Liver (tissue), 9 donors: ENCODE data around the gene ZDHHC8. TPM values are rescaled to one million over a fixed set of nuclear protein-coding genes. Genes with fewer than 3 reads are reported as not detected.

ENCODE experiments used
- DNase-seq: peaks from one replicate; pipeline ENCODE4 v3.0.0-alpha.2; 2017; ENCODE audit warnings: low spot score
- H3K27ac ChIP-seq, 2 donors: one replicate each; pipeline ENCODE4 v1.7.0; 2013; ENCODE audit warnings: inconsistent platforms in 2 of 2, low read length in 2 of 2, control low read depth in 1 of 2, low read depth in 1 of 2, mild to moderate bottlenecking in 1 of 2
- H3K27me3 ChIP-seq, 4 donors: one replicate each; pipeline versions ENCODE4 v1.6.1 to v1.7.0; 2013; ENCODE audit warnings: low read length in 3 of 4, inconsistent platforms in 1 of 4, mild to moderate bottlenecking in 1 of 4, moderate library complexity in 1 of 4; ENCODE audit not compliant: control insufficient read depth in 4 of 4, insufficient read depth in 4 of 4
- H3K36me3 ChIP-seq, 4 donors: one replicate each; pipeline versions ENCODE4 v1.6.1 to v1.7.0; 2013; ENCODE audit warnings: low read length in 3 of 4, mild to moderate bottlenecking in 3 of 4, low read depth in 1 of 4, moderate library complexity in 1 of 4; ENCODE audit not compliant: control insufficient read depth in 4 of 4, insufficient read depth in 3 of 4
- H3K4me1 ChIP-seq, 4 donors: one replicate each; pipeline versions ENCODE4 v1.6.1 to v1.7.0; 2013; ENCODE audit warnings: low read length in 3 of 4, mild to moderate bottlenecking in 3 of 4, moderate library complexity in 1 of 4; ENCODE audit not compliant: control insufficient read depth in 4 of 4, insufficient read depth in 4 of 4
- H3K4me3 ChIP-seq, 3 donors: one replicate each; pipeline versions ENCODE4 v1.6.1 to v1.7.0; 2013; ENCODE audit warnings: low read length in 3 of 3, control low read depth in 1 of 3, low read depth in 1 of 3, mild to moderate bottlenecking in 1 of 3
- H3K9ac ChIP-seq, 2 donors: one replicate each; pipeline ENCODE4 v1.7.0; 2013; ENCODE audit warnings: low read length in 2 of 2, mild to moderate bottlenecking in 2 of 2, moderate library complexity in 2 of 2, control low read depth in 1 of 2, low read depth in 1 of 2
- H3K9me3 ChIP-seq, 4 donors: one replicate each; pipeline versions ENCODE4 v1.6.1 to v1.7.0; 2013; ENCODE audit warnings: low read length in 3 of 4; ENCODE audit not compliant: control insufficient read depth in 4 of 4
- CTCF ChIP-seq: fragments of 150-350 bp; IDR thresholded peaks from 2 replicates; pipeline ENCODE4 v1.5.1; 2017; ENCODE audit warnings: improper control_type of control experiment, low read depth, low read length; ENCODE audit not compliant: missing input control
- EGR1 ChIP-seq, 2 donors: IDR thresholded peaks; 2 replicates each; pipeline ENCODE4 v1.6.1; 2016 to 2018; ENCODE audit warnings: antibody characterized with exemption in 2 of 2, low read depth in 2 of 2
- FOXA1 ChIP-seq: IDR thresholded peaks from 2 replicates; pipeline ENCODE4 v1.6.1; 2016; ENCODE audit warnings: antibody characterized with exemption
- FOXA2 ChIP-seq: IDR thresholded peaks from 2 replicates; pipeline ENCODE4 v1.6.1; 2016; ENCODE audit warnings: antibody characterized with exemption
- HNF4G ChIP-seq: IDR thresholded peaks from 2 replicates; pipeline ENCODE4 v1.6.1; 2016; ENCODE audit warnings: antibody characterized with exemption
- NR2F2 ChIP-seq: IDR thresholded peaks from 2 replicates; pipeline ENCODE4 v1.6.1; 2016; ENCODE audit warnings: antibody characterized with exemption
- RAD21 ChIP-seq, 2 donors: IDR thresholded peaks; 2 replicates each; pipeline ENCODE4 v1.6.1; 2016; ENCODE audit warnings: antibody characterized with exemption in 2 of 2, mild to moderate bottlenecking in 2 of 2
- REST ChIP-seq: IDR thresholded peaks from 2 replicates; pipeline ENCODE4 v1.6.1; 2016; ENCODE audit warnings: antibody characterized with exemption, mild to moderate bottlenecking
- RXRA ChIP-seq, 2 donors: IDR thresholded peaks; 2 replicates each; pipeline ENCODE4 v1.6.1; 2017 to 2018; ENCODE audit warnings: antibody characterized with exemption in 2 of 2, mild to moderate bottlenecking in 1 of 2
- YY1 ChIP-seq: IDR thresholded peaks from 2 replicates; pipeline ENCODE4 v1.6.1; 2016; ENCODE audit warnings: antibody characterized with exemption, mild to moderate bottlenecking
- WGBS: extraction: QIAGEN DNeasy Blood & Tissue Kit; methylation state at CpG from one replicate; pipeline ENCODE4 v1.1.7; 2013; 5-methylcytosine and 5-hydroxymethylcytosine counted together
- polyA plus RNA-seq, 2 donors: library from polyadenylated mRNA; stranded (reverse) in 1 of 2; unstranded in 1 of 2; fragments of 200-250 nt in 1 of 2; fragments of >200 nt in 1 of 2; fragmentation: Nextera tagmentation in 1 of 2; extraction: Ambion mirVana in 1 of 2; gene quantifications; one replicate each; pipeline versions ENCODE4 v1.2.1 to v1.2.3, GENCODE V29; 2013 to 2015
- total RNA-seq, 2 donors: library from RNA; depleted of rRNA; stranded (reverse); fragments of >200 nt; gene quantifications; one replicate each; pipeline ENCODE4 v1.2.3, GENCODE V29; 2014
- donor health status: healthy.
- donor health status: healthy.
- donor health status: healthy.
- donor health status: healthy.
- donor health status: healthy.

Gene ZDHHC8
- total and polyA plus RNA-seq, 4 donors: 2.9 to 11.8 (median 6.8) TPM

- Histone ChIP-seq H3K4me1 (peaks cover 4 to 28% (median 13%) of the 10 kb centered on the region in 4 donors), H3K4me3 (no peak overlapping the region), H3K27ac (no peak overlapping the region), H3K36me3 (no peaks in the 10 kb centered on the region), H3K27me3 (no peaks in the 10 kb centered on the region), H3K9me3 (no peaks in the 10 kb centered on the region), H3K9ac (no peak overlapping the region)
- no peak for TF ChIP-seq REST
- no peak for DNase-seq
- WGBS: 93% methylated on average over 18 of the region's 18 CpGs
Observed at GRCh38 chr22:20181884-20182236, 50.3 kb downstream of the ZDHHC8 start.

DNA sequence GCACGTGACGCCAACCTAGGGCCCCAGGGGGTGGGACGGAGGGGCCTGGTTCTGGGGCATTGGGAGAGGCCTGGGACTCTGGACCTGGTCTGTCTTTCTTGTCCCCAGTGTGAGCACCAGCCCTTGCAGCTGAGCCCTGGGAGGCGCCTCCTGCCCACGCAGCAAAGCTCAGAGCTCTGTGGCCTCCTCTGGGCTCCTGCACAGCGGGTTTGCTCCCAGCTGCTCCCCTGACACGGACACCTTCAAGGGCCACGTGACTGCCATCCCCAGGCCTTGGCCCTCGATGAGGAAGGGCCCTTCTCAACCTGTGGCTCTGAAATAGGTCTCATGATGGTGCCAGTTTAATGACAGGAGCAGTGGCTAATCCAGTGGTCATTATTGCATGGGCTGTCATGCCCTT lies 50.8 kb downstream of the ZDHHC8 start:
- no peak overlapping the region for H3K9ac ChIP-seq
- H3K4me1 ChIP-seq: peaks cover 4 to 33% (median 18%) of the 10 kb centered on the region in 4 donors
- no peaks in the 10 kb centered on the region for H3K9me3 ChIP-seq
- TF ChIP-seq YY1: no peak
- no peak for TF ChIP-seq EGR1 (IDR thresholded peaks at IDR 0.05; ENCODE audit: low read depth in 2 of 2)
- no peak for TF ChIP-seq HNF4G
- no peak for TF ChIP-seq REST
- TF ChIP-seq NR2F2: no peak
- TF ChIP-seq CTCF: no peak
- no peak for TF ChIP-seq FOXA1
- no peak for TF ChIP-seq RXRA (IDR thresholded peaks at IDR 0.05)
- TF ChIP-seq RAD21 (IDR thresholded peaks at IDR 0.05): no peak
- TF ChIP-seq FOXA2: no peak
- 90% methylated on average over 9 of the region's 9 CpGs for WGBS
- no peak overlapping the region for H3K27ac ChIP-seq
- no peaks in the 10 kb centered on the region for H3K27me3 ChIP-seq
- no peak for DNase-seq
- no peaks in the 10 kb centered on the region for H3K36me3 ChIP-seq
- no peak overlapping the region for H3K4me3 ChIP-seq
